ENCODE measurements around the gene PPM1H.

- TF ChIP-seq CTCF (IDR thresholded peaks at IDR 0.05; ENCODE audit: low read depth, low read length), result no peak
- TF ChIP-seq EZH2phosphoT487 (IDR thresholded peaks at IDR 0.05; ENCODE audit: low read depth), result no peak
These were observed 39.5 kb downstream of the PPM1H start for GRCh38 chr12:62895351-62895877.

Measured in OCI-LY3 (cell line).